HEK293 (cell line): ENCODE data around the gene ZNF469.

ENCODE experiments used
- CTCF ChIP-seq: fragments of 450-650 bp; formaldehyde crosslinking; IDR thresholded peaks from 2 replicates; pipeline ENCODE4 v1.5.1; 2016; ENCODE audit warnings: missing biosample characterization, missing genetic modification characterization
- INSM2 ChIP-seq: fragments of 450-650 bp; formaldehyde crosslinking; IDR thresholded peaks from 2 replicates; pipeline ENCODE4 v1.5.1; 2016; ENCODE audit warnings: missing biosample characterization, missing genetic modification characterization
- YY2 ChIP-seq: fragments of 450-650 bp; formaldehyde crosslinking; IDR thresholded peaks from 2 replicates; pipeline ENCODE4 v1.5.1; 2016; ENCODE audit warnings: missing biosample characterization, missing genetic modification characterization

DNA sequence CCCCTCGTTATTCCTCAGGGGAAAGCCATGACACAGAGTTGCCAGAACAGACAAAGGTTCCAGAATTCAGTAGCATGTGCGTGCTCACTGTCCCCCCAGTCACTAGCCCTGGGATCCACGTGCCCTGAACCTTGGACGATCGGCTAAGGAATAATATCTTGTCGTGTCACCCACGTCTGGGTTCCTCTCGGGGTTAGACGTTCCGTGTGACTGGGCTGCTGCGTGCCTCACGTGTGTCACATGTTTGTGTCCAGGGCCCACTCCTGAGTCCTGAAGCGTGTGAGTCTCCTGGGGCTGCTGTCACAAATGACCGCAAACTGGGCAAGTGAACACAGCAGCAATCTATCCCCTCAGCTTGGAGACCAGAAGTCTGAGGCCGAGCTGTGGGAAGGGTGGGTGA, 12.4 kb upstream of the ZNF469 start:
- TF ChIP-seq YY2 (tag by site-specific recombination) (no peak), CTCF (tag by site-specific recombination) (no peak), INSM2 (tag by site-specific recombination) (no peak)
